SK-N-SH (cell line): Measurements from ENCODE around the gene SHH. TPM values are rescaled to one million over a fixed set of nuclear protein-coding genes. Genes with fewer than 3 reads are reported as not detected.

Experiments
- CTCF ChIA-PET: fragments of 300-600, 350-600 bp; formaldehyde crosslinking; extraction: SDS; loops from one replicate; lab custom pipeline; 2021; lab: Yijun Ruan, JAX
- POLR2A ChIA-PET: fragments of 350-600 bp; sonication (Branson Sonifier 250); formaldehyde crosslinking; extraction: SDS; loops from one replicate; lab custom pipeline; 2020; ENCODE audit warnings: antibody characterized with exemption, inconsistent platforms; lab: Yijun Ruan, JAX
- DNase-seq: peaks from one replicate; pipeline ENCODE4 v3.0.0; 2012
- H2AFZ ChIP-seq: fragments of 200-600 bp; sonication (generic); 2 replicates; pipeline ENCODE4 v1.8.1; 2016; ENCODE audit warnings: antibody characterized with exemption, mild to moderate bottlenecking, low read depth
- H3F3A ChIP-seq: fragments of 200-600 bp; sonication (generic); replicated peaks from 2 replicates; pipeline ENCODE3; 2016; ENCODE audit warnings: antibody characterized with exemption, mild to moderate bottlenecking; ENCODE audit not compliant: insufficient read depth
- H3K27ac ChIP-seq, 2 experiments: fragments of 200-500 bp in 1 of 2; fragments of 200-600 bp in 1 of 2; sonication (Bioruptor generic) in 1 of 2; sonication (generic), shearing (Covaris generic) in 1 of 2; 2 replicates each; pipeline versions ENCODE4 v1.5.1 to v1.6.1; 2014 to 2016; ENCODE audit warnings: low read depth in 2 of 2, inconsistent platforms in 1 of 2, low read length in 1 of 2, mild to moderate bottlenecking in 1 of 2, mixed read lengths in 1 of 2
- H3K27me3 ChIP-seq: fragments of 200-600 bp; sonication (generic), shearing (Covaris generic); 2 replicates; pipeline ENCODE4 v1.6.1; 2016; ENCODE audit warnings: mixed run types; ENCODE audit not compliant: insufficient read depth
- H3K36me3 ChIP-seq, 2 experiments: fragments of 200-500 bp in 1 of 2; fragments of 200-600 bp in 1 of 2; sonication (Bioruptor generic) in 1 of 2; sonication (generic) in 1 of 2; replicated peaks in 1 of 2; 2 replicates each; pipeline versions ENCODE3 to v1.5.1; 2014 to 2016; ENCODE audit warnings: low read length in 1 of 2, mild to moderate bottlenecking in 1 of 2; ENCODE audit not compliant: insufficient read depth in 2 of 2, control insufficient read depth in 1 of 2
- H3K4me1 ChIP-seq, 2 experiments: fragments of 200-500 bp in 1 of 2; fragments of 200-600 bp in 1 of 2; sonication (Bioruptor generic) in 1 of 2; sonication (generic), shearing (Covaris generic) in 1 of 2; 2 replicates each; pipeline versions ENCODE4 v1.5.1 to v1.6.1; 2014 to 2016; ENCODE audit warnings: low read depth in 1 of 2, low read length in 1 of 2, mixed run types in 1 of 2; ENCODE audit not compliant: insufficient read depth in 2 of 2, control insufficient read depth in 1 of 2
- H3K4me2 ChIP-seq: fragments of 200-600 bp; sonication (generic), shearing (Covaris generic); 2 replicates; pipeline ENCODE4 v1.6.1; 2017; ENCODE audit warnings: mixed run types
- H3K4me3 ChIP-seq, 2 experiments: fragments of 200-500 bp in 1 of 2; fragments of 200-600 bp in 1 of 2; sonication (Bioruptor generic) in 1 of 2; sonication (generic), shearing (Covaris generic) in 1 of 2; 2 replicates each; pipeline versions ENCODE4 v1.5.1 to v1.8.1; 2014 to 2016; ENCODE audit warnings: low read depth in 2 of 2, inconsistent platforms in 1 of 2, low read length in 1 of 2, mild to moderate bottlenecking in 1 of 2, mixed read lengths in 1 of 2, moderate library complexity in 1 of 2
- H3K79me2 ChIP-seq: fragments of 200-600 bp; sonication (generic); 2 replicates; pipeline ENCODE4 v1.8.1; 2017; ENCODE audit warnings: mild to moderate bottlenecking; ENCODE audit not compliant: insufficient read depth
- H3K9ac ChIP-seq: fragments of 200-600 bp; sonication (generic); 2 replicates; pipeline ENCODE4 v1.6.1; 2017; ENCODE audit warnings: mixed run types
- H3K9me2 ChIP-seq: fragments of 200-600 bp; sonication (generic); 2 replicates; pipeline ENCODE4 v1.6.1; 2017; ENCODE audit warnings: mixed run types
- H3K9me3 ChIP-seq: fragments of 200-600 bp; sonication (generic); 2 replicates; pipeline ENCODE4 v1.6.1; 2017; ENCODE audit warnings: mixed run types, mild to moderate bottlenecking, moderate library complexity
- H4K20me1 ChIP-seq: fragments of 200-600 bp; sonication (generic); 2 replicates; pipeline ENCODE4 v1.6.1; 2017; ENCODE audit warnings: mild to moderate bottlenecking, mixed run types; ENCODE audit not compliant: insufficient read depth
- CHD2 ChIP-seq: fragments of 150-350 bp; IDR thresholded peaks from 2 replicates; pipeline ENCODE4 v1.6.1; 2018; ENCODE audit warnings: low read length; ENCODE audit not compliant: partially characterized antibody
- ELF1 ChIP-seq: IDR thresholded peaks from 2 replicates; pipeline ENCODE4 v1.4.0; 2012
- EZH2phosphoT487 ChIP-seq: fragments of 200-600 bp; sonication (generic); IDR thresholded peaks from 2 replicates; pipeline ENCODE4 v1.6.1; 2017; ENCODE audit warnings: low read depth, mixed run types, mild to moderate bottlenecking, antibody characterized with exemption, moderate library complexity, borderline replicate concordance
- GABPA ChIP-seq: IDR thresholded peaks from 2 replicates; pipeline ENCODE4 v1.4.0; 2012; ENCODE audit warnings: low read depth, mild to moderate bottlenecking
- JUND ChIP-seq: IDR thresholded peaks from 2 replicates; pipeline ENCODE4 v1.4.0; 2012
- MAX ChIP-seq: IDR thresholded peaks from 2 replicates; pipeline ENCODE4 v1.4.0; 2012; ENCODE audit warnings: low read depth
- MEF2A ChIP-seq: IDR thresholded peaks from 2 replicates; pipeline ENCODE4 v1.4.0; 2012; ENCODE audit warnings: low read depth, borderline replicate concordance
- MXI1 ChIP-seq: IDR thresholded peaks from 2 replicates; pipeline ENCODE4 v1.6.1; 2012; ENCODE audit warnings: mild to moderate bottlenecking, low read depth, low read length, improper control_type of control experiment
- REST ChIP-seq: IDR thresholded peaks from 2 replicates; pipeline ENCODE4 v1.6.1; 2012; ENCODE audit warnings: mild to moderate bottlenecking, low read depth, low read length, moderate library complexity
- RFX5 ChIP-seq: IDR thresholded peaks from 2 replicates; pipeline ENCODE4 v1.6.1; 2012; ENCODE audit warnings: mild to moderate bottlenecking, improper control_type of control experiment, low read length
- RXRA ChIP-seq: IDR thresholded peaks from 2 replicates; pipeline ENCODE4 v1.4.0; 2012; ENCODE audit warnings: low read depth, mild to moderate bottlenecking, borderline replicate concordance
- TAF1 ChIP-seq: IDR thresholded peaks from 2 replicates; pipeline ENCODE4 v1.6.1; 2012; ENCODE audit warnings: low read depth, mild to moderate bottlenecking, low read length, moderate library complexity, borderline replicate concordance
- TEAD4 ChIP-seq: IDR thresholded peaks from 2 replicates; pipeline ENCODE4 v1.4.0; 2012; ENCODE audit warnings: mild to moderate bottlenecking, borderline replicate concordance; ENCODE audit not compliant: insufficient read depth
- YY1 ChIP-seq: IDR thresholded peaks from 2 replicates; pipeline ENCODE4 v1.4.0; 2012; ENCODE audit warnings: low read depth, mild to moderate bottlenecking
- WGBS: methylation state at CpG from one replicate; pipeline ENCODE4 v1.1.6; 2017; ENCODE audit warnings: low lambda C conversion rate; 5-methylcytosine and 5-hydroxymethylcytosine counted together
- polyA plus RNA-seq, 3 experiments: library from polyadenylated mRNA; depleted of rRNA; stranded (reverse); fragments of >200 nt; gene quantifications; 2 replicates each; pipeline ENCODE4 v1.2.3, GENCODE V29; 2012
- TF ChIP-seq, protein P1 (sequence below): IDR thresholded peaks from 2 replicates; pipeline ENCODE4 v1.4.0; 2012; ENCODE audit warnings: low read depth, borderline replicate concordance
- TF ChIP-seq, protein P2 (sequence below): IDR thresholded peaks from 2 replicates; pipeline ENCODE4 v1.4.0; 2012; ENCODE audit warnings: low read depth, borderline replicate concordance
- TF ChIP-seq, protein P3 (sequence below): IDR thresholded peaks from 2 replicates; pipeline ENCODE4; 2012

The SHH gene
- polyA plus RNA-seq, 1 of the 3 experiments (the other 2 are of a cell fraction), result not detected

DNA sequence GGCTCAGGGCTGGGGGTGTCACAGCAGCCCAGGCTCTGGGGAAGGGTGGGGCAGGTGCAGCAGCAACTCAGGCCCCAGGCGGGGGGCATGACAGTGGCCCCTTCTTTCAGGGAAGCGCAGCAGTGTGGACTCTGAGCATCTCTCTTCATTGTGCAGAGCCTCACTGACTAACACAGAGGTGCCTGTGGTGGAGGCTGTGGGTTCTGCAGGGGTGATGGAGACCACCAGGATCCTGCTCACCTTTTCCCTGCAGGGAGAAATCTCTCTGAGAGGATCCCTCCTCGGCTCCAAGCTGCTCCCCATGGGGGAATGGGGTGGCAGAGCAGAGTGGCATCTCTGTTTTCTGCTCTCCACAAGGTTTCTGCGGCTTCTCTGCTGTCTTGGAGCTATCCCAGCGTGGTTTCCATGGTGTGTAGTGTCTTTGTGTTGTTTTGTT, 37.8 kb upstream of the SHH start:
- 4% methylated on average over 3 of the region's 5 CpGs for WGBS
- no peak for DNase-seq
- no peaks in the 10 kb centered on the region for H3K4me1 ChIP-seq
- H3K9ac ChIP-seq, result no peak overlapping the region
- no peaks in the 10 kb centered on the region for H3K79me2 ChIP-seq
- peaks cover 85% of the 10 kb centered on the region for H3K27me3 ChIP-seq
- H3K27ac ChIP-seq, result no peak overlapping the region
- no peaks in the 10 kb centered on the region for H3K36me3 ChIP-seq
- no peaks in the 10 kb centered on the region for H4K20me1 ChIP-seq
- no peaks in the 10 kb centered on the region for H3F3A ChIP-seq
- no peak overlapping the region for H3K4me3 ChIP-seq
- H2AFZ ChIP-seq, result no peak overlapping the region
- no peak overlapping the region for H3K4me2 ChIP-seq
- H3K9me3 ChIP-seq, result peaks cover 4% of the 10 kb centered on the region; the same call in 1 of the 2 replicates
- no peaks in the 10 kb centered on the region for H3K9me2 ChIP-seq
- CTCF ChIA-PET, result no interaction called here
- no peak for TF ChIP-seq YY1
- TF ChIP-seq, protein P1, sequence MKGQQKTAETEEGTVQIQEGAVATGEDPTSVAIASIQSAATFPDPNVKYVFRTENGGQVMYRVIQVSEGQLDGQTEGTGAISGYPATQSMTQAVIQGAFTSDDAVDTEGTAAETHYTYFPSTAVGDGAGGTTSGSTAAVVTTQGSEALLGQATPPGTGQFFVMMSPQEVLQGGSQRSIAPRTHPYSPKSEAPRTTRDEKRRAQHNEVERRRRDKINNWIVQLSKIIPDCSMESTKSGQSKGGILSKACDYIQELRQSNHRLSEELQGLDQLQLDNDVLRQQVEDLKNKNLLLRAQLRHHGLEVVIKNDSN, result no peak
- TF ChIP-seq EZH2phosphoT487, result no peak
- TF ChIP-seq MAX, result no peak
- no peak for TF ChIP-seq CHD2
- TF ChIP-seq REST, result no peak
- no peak for TF ChIP-seq JUND
- TF ChIP-seq, protein P2, sequence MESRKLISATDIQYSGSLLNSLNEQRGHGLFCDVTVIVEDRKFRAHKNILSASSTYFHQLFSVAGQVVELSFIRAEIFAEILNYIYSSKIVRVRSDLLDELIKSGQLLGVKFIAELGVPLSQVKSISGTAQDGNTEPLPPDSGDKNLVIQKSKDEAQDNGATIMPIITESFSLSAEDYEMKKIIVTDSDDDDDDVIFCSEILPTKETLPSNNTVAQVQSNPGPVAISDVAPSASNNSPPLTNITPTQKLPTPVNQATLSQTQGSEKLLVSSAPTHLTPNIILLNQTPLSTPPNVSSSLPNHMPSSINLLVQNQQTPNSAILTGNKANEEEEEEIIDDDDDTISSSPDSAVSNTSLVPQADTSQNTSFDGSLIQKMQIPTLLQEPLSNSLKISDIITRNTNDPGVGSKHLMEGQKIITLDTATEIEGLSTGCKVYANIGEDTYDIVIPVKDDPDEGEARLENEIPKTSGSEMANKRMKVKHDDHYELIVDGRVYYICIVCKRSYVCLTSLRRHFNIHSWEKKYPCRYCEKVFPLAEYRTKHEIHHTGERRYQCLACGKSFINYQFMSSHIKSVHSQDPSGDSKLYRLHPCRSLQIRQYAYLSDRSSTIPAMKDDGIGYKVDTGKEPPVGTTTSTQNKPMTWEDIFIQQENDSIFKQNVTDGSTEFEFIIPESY, result no peak
- no peak for TF ChIP-seq MXI1
- no peak for TF ChIP-seq TAF1
- TF ChIP-seq, protein P3, sequence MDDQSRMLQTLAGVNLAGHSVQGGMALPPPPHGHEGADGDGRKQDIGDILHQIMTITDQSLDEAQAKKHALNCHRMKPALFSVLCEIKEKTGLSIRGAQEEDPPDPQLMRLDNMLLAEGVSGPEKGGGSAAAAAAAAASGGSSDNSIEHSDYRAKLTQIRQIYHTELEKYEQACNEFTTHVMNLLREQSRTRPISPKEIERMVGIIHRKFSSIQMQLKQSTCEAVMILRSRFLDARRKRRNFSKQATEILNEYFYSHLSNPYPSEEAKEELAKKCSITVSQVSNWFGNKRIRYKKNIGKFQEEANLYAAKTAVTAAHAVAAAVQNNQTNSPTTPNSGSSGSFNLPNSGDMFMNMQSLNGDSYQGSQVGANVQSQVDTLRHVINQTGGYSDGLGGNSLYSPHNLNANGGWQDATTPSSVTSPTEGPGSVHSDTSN, result no peak
- no peak for TF ChIP-seq RXRA
- TF ChIP-seq RFX5, result no peak
- no peak for TF ChIP-seq GABPA
- no peak for TF ChIP-seq MEF2A
- TF ChIP-seq TEAD4, result no peak
- TF ChIP-seq ELF1, result no peak
- POLR2A ChIA-PET, result no interaction called here
